ENCODE measurements around the gene RGS10.

RGS10 gene

GRCh38 chr10:119515511-119516045, 26.9 kb downstream of the RGS10 start:
- no peak for DNase-seq (ENCODE audit: low read depth)
- H3K4me3 ChIP-seq (ENCODE audit: low read depth, low read length) = no peak overlapping the region
- TF ChIP-seq CTCF (IDR thresholded peaks at IDR 0.05; ENCODE audit: insufficient read depth, low read depth, low read length, missing control alignments) = no peak

DNA sequence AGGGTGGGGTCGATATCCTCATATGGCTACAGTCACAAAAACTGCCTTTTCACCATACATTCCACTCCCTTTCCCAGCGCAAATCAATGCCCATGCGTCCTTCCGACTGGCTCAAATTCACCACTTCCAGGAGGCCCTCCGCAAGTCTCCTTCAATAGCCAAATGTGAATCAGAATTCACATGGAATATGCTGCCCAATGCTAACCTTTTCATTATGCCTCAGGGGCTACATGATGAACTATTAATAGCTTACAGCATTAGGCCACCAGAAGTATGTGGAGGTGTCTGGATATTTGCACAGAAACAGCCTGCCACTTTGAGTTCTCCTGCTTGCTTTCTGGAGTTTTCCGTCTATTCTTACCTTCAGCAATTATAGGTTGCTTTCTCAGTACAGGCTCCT, 27.7 kb downstream of the RGS10 start:
- H3K4me3 ChIP-seq (ENCODE audit: low read depth, low read length) = no peak overlapping the region
- DNase-seq (ENCODE audit: low read depth) = no peak
- TF ChIP-seq CTCF (IDR thresholded peaks at IDR 0.05; ENCODE audit: insufficient read depth, low read depth, low read length, missing control alignments) = no peak

DNA sequence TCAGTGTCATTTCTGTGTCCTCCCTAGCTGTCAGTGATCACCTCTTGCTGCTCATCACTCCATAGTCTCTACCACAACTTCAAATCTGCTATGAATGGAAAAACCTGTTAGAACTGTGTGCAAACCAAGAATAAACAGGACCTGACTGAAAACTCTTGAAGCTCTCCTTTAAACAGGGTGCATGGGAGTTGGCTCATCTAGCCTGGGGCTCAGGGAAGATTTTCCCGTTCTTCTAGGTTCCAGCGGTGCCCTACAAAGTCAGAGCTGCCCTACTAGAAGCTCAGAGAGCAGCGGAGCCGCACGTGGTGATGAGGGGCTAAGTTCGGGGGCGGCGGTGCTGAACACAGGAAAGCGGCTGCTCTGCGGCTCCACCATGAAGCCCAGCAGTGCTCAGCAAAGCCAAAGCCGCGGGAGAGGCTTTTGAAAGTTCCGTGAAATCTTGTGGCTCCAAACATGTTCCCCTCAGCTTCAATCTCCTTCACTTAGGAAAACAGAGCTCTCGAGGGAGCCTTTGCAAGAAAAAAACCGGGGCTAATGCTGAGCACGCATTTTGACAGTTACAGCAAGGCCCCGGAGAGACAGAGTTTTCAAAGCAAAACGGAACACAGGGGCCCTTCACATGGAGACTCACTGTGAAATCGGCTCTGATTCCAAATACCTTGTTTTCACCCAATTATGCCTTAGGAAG, 30.5 kb downstream of the RGS10 start:
- DNase-seq (ENCODE audit: low read depth) = no peak
- H3K4me3 ChIP-seq (ENCODE audit: low read depth, low read length) = no peak overlapping the region
- TF ChIP-seq CTCF (IDR thresholded peaks at IDR 0.05; ENCODE audit: insufficient read depth, low read depth, low read length, missing control alignments) = no peak

- TF ChIP-seq CTCF (IDR thresholded peaks at IDR 0.05; ENCODE audit: insufficient read depth, low read depth, low read length, missing control alignments) = no peak
- no peak for DNase-seq (ENCODE audit: low read depth)
Measured at GRCh38 chr10:119509909-119510451, 32.5 kb downstream of the RGS10 start.

DNA sequence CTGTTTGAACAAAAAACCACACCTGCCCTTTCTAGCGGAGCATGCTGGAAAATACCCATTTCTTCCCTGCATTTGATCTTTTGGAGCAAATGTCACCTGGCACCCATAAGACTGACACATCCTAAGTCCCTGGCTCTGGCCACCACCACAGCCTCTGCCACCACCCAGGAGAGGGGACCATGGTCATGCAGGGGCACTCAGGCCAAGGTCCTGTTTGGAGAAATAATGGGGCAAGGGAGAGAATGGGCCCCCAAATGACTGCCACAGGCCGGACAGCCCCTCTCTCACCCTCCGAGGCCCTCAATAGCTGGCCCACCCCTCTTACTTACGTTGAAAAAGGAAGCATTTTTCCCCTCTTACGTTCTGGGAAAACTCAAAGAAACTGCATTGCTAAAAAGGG, 35.4 kb downstream of the RGS10 start:
- TF ChIP-seq CTCF (IDR thresholded peaks at IDR 0.05; ENCODE audit: insufficient read depth, low read depth, low read length, missing control alignments) = no peak
- H3K4me3 ChIP-seq (ENCODE audit: low read depth, low read length) = no peak overlapping the region
- no peak for DNase-seq (ENCODE audit: low read depth)

More at GRCh38 chr10:119509909-119510451, 32.5 kb downstream of the RGS10 start:
- H3K4me3 ChIP-seq (ENCODE audit: low read depth, low read length) = no peak overlapping the region

GRCh38 chr10:119505588-119506315, 36.8 kb downstream of the RGS10 start:
- DNase-seq (ENCODE audit: low read depth) = no peak
- TF ChIP-seq CTCF (IDR thresholded peaks at IDR 0.05; ENCODE audit: insufficient read depth, low read depth, low read length, missing control alignments) = no peak

More at GRCh38 chr10:119505588-119506315, 36.8 kb downstream of the RGS10 start:
- H3K4me3 ChIP-seq (ENCODE audit: low read depth, low read length) = no peak overlapping the region

Measured in GM12865 (cell line).